Measurements from ENCODE around the gene PRKG1.

The PRKG1 gene

GRCh38 chr10:51937308-51938140, 863.2 kb downstream of the PRKG1 start:
- no peak for DNase-seq (ENCODE audit: low spot score)

GRCh38 chr10:51950371-51950995, 876.2 kb downstream of the PRKG1 start:
- DNase-seq (ENCODE audit: low spot score) = no peak

- DNase-seq (ENCODE audit: low spot score) = no peak
Measured at GRCh38 chr10:51950996-51951555, 876.8 kb downstream of the PRKG1 start.

GRCh38 chr10:51951601-51952000, 877.3 kb downstream of the PRKG1 start:
- no peak for DNase-seq (ENCODE audit: low spot score)

- DNase-seq (ENCODE audit: low spot score) = no peak
Measured at GRCh38 chr10:51952056-51952455, 877.8 kb downstream of the PRKG1 start.

- peak; percentile 5 for DNase-seq (ENCODE audit: low spot score)
Measured at GRCh38 chr10:51955696-51956095, 881.4 kb downstream of the PRKG1 start.

GRCh38 chr10:51956822-51957221, 882.5 kb downstream of the PRKG1 start:
- DNase-seq (ENCODE audit: low spot score) = no peak

- peak; percentile 20 for DNase-seq (ENCODE audit: low spot score)
Measured at GRCh38 chr10:51960494-51960895, 886.2 kb downstream of the PRKG1 start.

GRCh38 chr10:51961401-51961800, 887.1 kb downstream of the PRKG1 start:
- DNase-seq (ENCODE audit: low spot score) = no peak

GRCh38 chr10:51964630-51965029, 890.3 kb downstream of the PRKG1 start:
- no peak for DNase-seq (ENCODE audit: low spot score)

- no peak for DNase-seq (ENCODE audit: low spot score)
Measured at GRCh38 chr10:51965451-51965850, 891.2 kb downstream of the PRKG1 start.

- no peak for DNase-seq (ENCODE audit: low spot score)
Measured at GRCh38 chr10:51972733-51973346, 898.6 kb downstream of the PRKG1 start.

GRCh38 chr10:51980752-51981151, 906.5 kb downstream of the PRKG1 start:
- no peak for DNase-seq (ENCODE audit: low spot score)

- no peak for DNase-seq (ENCODE audit: low spot score)
Measured at GRCh38 chr10:51981731-51982130, 907.4 kb downstream of the PRKG1 start.

- no peak for DNase-seq (ENCODE audit: low spot score)
Measured at GRCh38 chr10:51983481-51983880, 909.2 kb downstream of the PRKG1 start.

GRCh38 chr10:51985336-51985735, 911.0 kb downstream of the PRKG1 start:
- DNase-seq (ENCODE audit: low spot score) = no peak

- no peak for DNase-seq (ENCODE audit: low spot score)
Measured at GRCh38 chr10:51986516-51986915, 912.2 kb downstream of the PRKG1 start.

GRCh38 chr10:51993475-51993874, 919.2 kb downstream of the PRKG1 start:
- DNase-seq (ENCODE audit: low spot score) = no peak

GRCh38 chr10:51999096-51999495, 924.8 kb downstream of the PRKG1 start:
- no peak for DNase-seq (ENCODE audit: low spot score)

GRCh38 chr10:52004342-52004949, 930.2 kb downstream of the PRKG1 start:
- peak; percentile 31 for DNase-seq (ENCODE audit: low spot score)

- no peak for DNase-seq (ENCODE audit: low spot score)
Measured at GRCh38 chr10:52007091-52007490, 932.8 kb downstream of the PRKG1 start.

- no peak for DNase-seq (ENCODE audit: low spot score)
Measured at GRCh38 chr10:52011118-52011517, 936.8 kb downstream of the PRKG1 start.

Measured in COLO829 (cell line).